Activated CD4-positive, alpha-beta T cell treated with anti-CD3 and anti-CD28 coated beads, Interleukin-2, Interleukin-4, amounts not matched to agents 100 ng/mL and 50 ng/mL, durations not matched to agents 16 hours and 8 hours (primary cell): Measurements from ENCODE around the gene FBN1.

ENCODE experiments used
- DNase-seq: peaks from one replicate; pipeline ENCODE4 v3.0.0-alpha.2; 2020; ENCODE audit warnings: low spot score

FBN1 gene

GRCh38 chr15:48396020-48396419, 249.5 kb downstream of the FBN1 start:
- DNase-seq, result no peak

- no peak for DNase-seq
These were observed 249.9 kb downstream of the FBN1 start for GRCh38 chr15:48395521-48396011.

GRCh38 chr15:48394970-48395369, 250.5 kb downstream of the FBN1 start:
- DNase-seq, result no peak

GRCh38 chr15:48393645-48394506, 251.6 kb downstream of the FBN1 start:
- DNase-seq, result no peak

- no peak for DNase-seq
These were observed 253.2 kb downstream of the FBN1 start for GRCh38 chr15:48392356-48392755.

- DNase-seq, result no peak
These were observed 253.6 kb downstream of the FBN1 start for GRCh38 chr15:48391950-48392349.

GRCh38 chr15:48389691-48390143, 255.8 kb downstream of the FBN1 start:
- no peak for DNase-seq

- DNase-seq, result no peak
These were observed 256.6 kb downstream of the FBN1 start for GRCh38 chr15:48388910-48389309.

- no peak for DNase-seq
These were observed 257.3 kb downstream of the FBN1 start for GRCh38 chr15:48388016-48388851.

- no peak for DNase-seq
These were observed 260.3 kb downstream of the FBN1 start for GRCh38 chr15:48385031-48385830.

- DNase-seq, result no peak
These were observed 260.9 kb downstream of the FBN1 start for GRCh38 chr15:48384616-48385015.

GRCh38 chr15:48383031-48383430, 262.5 kb downstream of the FBN1 start:
- DNase-seq, result no peak

GRCh38 chr15:48381861-48382260, 263.6 kb downstream of the FBN1 start:
- DNase-seq, result no peak

- DNase-seq, result no peak
These were observed 265.3 kb downstream of the FBN1 start for GRCh38 chr15:48380198-48380597.

GRCh38 chr15:48375767-48376166, 269.7 kb downstream of the FBN1 start:
- DNase-seq, result no peak

- no peak for DNase-seq
These were observed 271.0 kb downstream of the FBN1 start for GRCh38 chr15:48374472-48374871.

- no peak for DNase-seq
These were observed 271.6 kb downstream of the FBN1 start for GRCh38 chr15:48373821-48374451.

GRCh38 chr15:48371961-48372360, 273.5 kb downstream of the FBN1 start:
- DNase-seq, result no peak

- DNase-seq, result no peak
These were observed 274.0 kb downstream of the FBN1 start for GRCh38 chr15:48371550-48371949.

- no peak for DNase-seq
These were observed 275.0 kb downstream of the FBN1 start for GRCh38 chr15:48370460-48370859.

- DNase-seq, result no peak
These were observed 278.0 kb downstream of the FBN1 start for GRCh38 chr15:48367483-48367882.
